B cell (primary cell): ENCODE measurements around the gene CD300LD. TPM values are rescaled to one million over a fixed set of nuclear protein-coding genes. Genes with fewer than 3 reads are reported as not detected.

Experiments used
- ATAC-seq: fragments of 200-7000 bp; cut with Tn5 transposase; one replicate; pipeline ENCODE4 v1.10.0; 2021; ENCODE audit warnings: low read depth, mild to moderate bottlenecking, moderate number of reproducible peaks, moderate library complexity
- CTCF ChIA-PET: fragments of 350-600 bp; sonication (Branson Sonifier 250); formaldehyde crosslinking; loops from one replicate; lab custom pipeline; 2021; ENCODE audit warnings: antibody characterized with exemption, inconsistent platforms; lab: Charles Lee
- POLR2A ChIA-PET: fragments of 350-600 bp; sonication (Branson Sonifier 250); formaldehyde crosslinking; loops from one replicate; lab custom pipeline; 2021; ENCODE audit warnings: antibody characterized with exemption; lab: Charles Lee
- DNase-seq: peaks from one replicate; pipeline ENCODE4 v3.0.0; 2013
- H2AFZ ChIP-seq: 2 replicates; pipeline ENCODE4 v1.6.1; 2012; ENCODE audit warnings: mild to moderate bottlenecking, low read depth, low read length; ENCODE audit not compliant: insufficient read depth, poor library complexity, severe bottlenecking
- H3K27ac ChIP-seq, 2 donors: 1 replicate in 1 of 2; 2 replicates in 1 of 2; pipeline ENCODE4 v1.5.1; 2012 to 2013; ENCODE audit warnings: low read length in 2 of 2, mild to moderate bottlenecking in 2 of 2, moderate library complexity in 1 of 2
- H3K27me3 ChIP-seq, 4 experiments: fragments of 200-600 bp in 1 of 4; sonication (generic) in 1 of 4; replicated peaks in 1 of 4; 1 replicate in 2 of 4; 2 replicates in 2 of 4; pipeline versions ENCODE4 v1.6.1 to v1.7.0; 2013 to 2016; ENCODE audit warnings: low read length in 3 of 4, mild to moderate bottlenecking in 2 of 4, mixed read lengths in 1 of 4, moderate library complexity in 1 of 4; ENCODE audit not compliant: insufficient read depth in 4 of 4, control insufficient read depth in 3 of 4; ENCODE audit errors: control extremely low read depth in 1 of 4
- H3K36me3 ChIP-seq, 2 experiments: replicated peaks in 1 of 2; 1 replicate in 1 of 2; 2 replicates in 1 of 2; pipeline versions ENCODE4 v1.6.1 to v1.7.1; 2013; ENCODE audit warnings: low read length in 1 of 2; ENCODE audit not compliant: insufficient read depth in 2 of 2, control insufficient read depth in 1 of 2; ENCODE audit errors: control extremely low read depth in 1 of 2, extremely low read depth in 1 of 2
- H3K4me1 ChIP-seq, 2 donors: fragments of 200-600 bp in 1 of 2; sonication (generic) in 1 of 2; 1 replicate in 1 of 2; 2 replicates in 1 of 2; pipeline versions ENCODE4 v1.5.1 to v1.6.1; 2013 to 2017; ENCODE audit warnings: low read length in 2 of 2; ENCODE audit not compliant: control insufficient read depth in 2 of 2, insufficient read depth in 2 of 2
- H3K4me2 ChIP-seq: replicated peaks from 2 replicates; pipeline ENCODE3; 2012; ENCODE audit warnings: mild to moderate bottlenecking, low read depth, low read length; ENCODE audit not compliant: poor library complexity, severe bottlenecking
- H3K4me3 ChIP-seq, 5 experiments: fragments of 200-600 bp in 1 of 5; sonication (generic) in 1 of 5; 1 replicate in 3 of 5; 2 replicates in 2 of 5; pipeline versions ENCODE4 v1.5.1 to v1.7.0; 2011 to 2016; ENCODE audit warnings: low read length in 4 of 5, mild to moderate bottlenecking in 4 of 5, low read depth in 2 of 5, control low read depth in 1 of 5, moderate library complexity in 1 of 5; ENCODE audit not compliant: insufficient read depth in 1 of 5; ENCODE audit errors: control extremely low read depth in 1 of 5, extremely low read depth in 1 of 5
- H3K79me2 ChIP-seq: fragments of 200-600 bp; sonication (generic); one replicate; pipeline ENCODE4 v1.6.0; 2016; ENCODE audit warnings: low read length; ENCODE audit not compliant: control insufficient read depth, insufficient read depth
- H3K9ac ChIP-seq: fragments of 200-600 bp; sonication (generic); 2 replicates; pipeline ENCODE4 v1.6.1; 2017; ENCODE audit warnings: mild to moderate bottlenecking, low read length, moderate library complexity
- H3K9me3 ChIP-seq, 3 donors: one replicate each; pipeline versions ENCODE4 v1.6.1 to v1.7.1; 2013; ENCODE audit warnings: low read length in 2 of 3; ENCODE audit not compliant: control insufficient read depth in 2 of 3, insufficient read depth in 1 of 3; ENCODE audit errors: control extremely low read depth in 1 of 3
- H4K20me1 ChIP-seq: 2 replicates; pipeline ENCODE4 v1.6.0; 2012; ENCODE audit warnings: mild to moderate bottlenecking, low read length; ENCODE audit not compliant: insufficient read depth, control insufficient read depth, poor library complexity, severe bottlenecking
- H3K27ac Mint-ChIP-seq: one replicate; pipeline ENCODE4 v1.8.0; 2021; ENCODE audit warnings: mixed read lengths
- H3K27me3 Mint-ChIP-seq: one replicate; pipeline ENCODE4 v1.8.0; 2021; ENCODE audit warnings: mixed read lengths
- H3K4me1 Mint-ChIP-seq: one replicate; pipeline ENCODE4 v1.8.0; 2021; ENCODE audit warnings: mixed read lengths
- H3K4me3 Mint-ChIP-seq: one replicate; pipeline ENCODE4 v1.8.0; 2021; ENCODE audit warnings: mixed read lengths
- H3K9me3 Mint-ChIP-seq: one replicate; pipeline ENCODE4 v1.8.0; 2022; ENCODE audit warnings: mixed read lengths; ENCODE audit not compliant: insufficient read depth
- CTCF ChIP-seq: fragments of 200-600 bp; IDR thresholded peaks from one replicate; pipeline ENCODE4 v1.8.0; 2022; ENCODE audit warnings: antibody characterized with exemption, mild to moderate bottlenecking
- EZH2 ChIP-seq: IDR thresholded peaks from 2 replicates; pipeline ENCODE4 v1.6.1; 2012; ENCODE audit warnings: borderline replicate concordance, low read depth, mild to moderate bottlenecking, moderate library complexity, low read length; ENCODE audit not compliant: insufficient read depth, poor library complexity, severe bottlenecking
- WGBS: methylation state at CpG from one replicate; pipeline ENCODE4 v1.1.5; 2013; ENCODE audit warnings: missing lambda C conversion rate; ENCODE audit not compliant: insufficient coverage; 5-methylcytosine and 5-hydroxymethylcytosine counted together
- intact Hi-C: fragments of 100-400 bp; cut with micrococcal nuclease; formaldehyde crosslinking; loops from one replicate; pipeline ENCODE4 v1.10.0; 2022
- polyA plus RNA-seq: library from polyadenylated mRNA; depleted of rRNA; stranded (reverse); fragments of >200 nt; gene quantifications from 2 replicates; pipeline ENCODE4 v1.2.3, GENCODE V29; 2012
- total RNA-seq, 2 donors: library from RNA; stranded (reverse); fragments of 120-200 nt in 1 of 2; gene quantifications; 1 replicate in 1 of 2; 2 replicates in 1 of 2; pipeline versions ENCODE4 v1.2.3 to v1.2.4, GENCODE V29; 2013 to 2022

Gene CD300LD
- total and polyA plus RNA-seq, 2 donors (not counting 1 experiment from before 2014, with no cell fraction given): not detected

- H3K4me1 ChIP-seq: no peaks in the 10 kb centered on the region
- WGBS: 100% methylated on average over 2 of the region's 2 CpGs
- H3K9me3 ChIP-seq: peaks cover 0 to 4% (median 0%) of the 10 kb centered on the region in 3 donors
- no peak overlapping the region for H3K27ac Mint-ChIP-seq
- TF ChIP-seq EZH2 (no peak), CTCF (no peak)
- H3K4me3 Mint-ChIP-seq: no peak overlapping the region
- H3K27ac ChIP-seq: no peak overlapping the region
- no peaks in the 10 kb centered on the region for H3K9me3 Mint-ChIP-seq
- POLR2A ChIA-PET: interaction anchor here (0.6 kb wide), 1 partner anchor 1976 kb away, joined by 4 read pairs; no protein-coding TSS in a partner anchor
- DNase-seq (no peak), ATAC-seq (no peak)
- H3K4me2 ChIP-seq: no peak overlapping the region
- H3K27me3 Mint-ChIP-seq: peaks cover 61% of the 10 kb centered on the region
- CTCF ChIA-PET: no interaction called here
- no peak overlapping the region for H3K4me3 ChIP-seq
- no peak overlapping the region for H3K9ac ChIP-seq
- H3K27me3 ChIP-seq: peaks cover 0 to 41% (median 13%) of the 10 kb centered on the region in 4 experiments
- H3K4me1 Mint-ChIP-seq: no peaks in the 10 kb centered on the region
- intact Hi-C loops: no loop called here
- no peaks in the 10 kb centered on the region for H4K20me1 ChIP-seq
- no peak overlapping the region for H2AFZ ChIP-seq
- H3K36me3 ChIP-seq: no peaks in the 10 kb centered on the region
- H3K79me2 ChIP-seq: no peaks in the 10 kb centered on the region
These were observed 27.1 kb upstream of the CD300LD start for GRCh38 chr17:74619077-74619673.

GRCh38 chr17:74618451-74618850 lies 26.4 kb upstream of the CD300LD start:
- ChIA-PET POLR2A (no interaction called here), CTCF (interaction anchor here (2.2 kb wide), 1 partner anchor 15 kb away, joined by 6 read pairs; no protein-coding TSS in a partner anchor)
- H4K20me1 ChIP-seq: no peaks in the 10 kb centered on the region
- H3K4me1 ChIP-seq: peaks cover 2 to 4% of the 10 kb centered on the region in 2 donors
- H3K4me3 ChIP-seq: no peak overlapping the region
- ATAC-seq: no peak
- peaks cover 0 to 6% (median 0%) of the 10 kb centered on the region in 3 donors for H3K9me3 ChIP-seq
- intact Hi-C loops: no loop called here
- Mint-ChIP-seq H3K27me3 (peaks cover 59% of the 10 kb centered on the region), H3K4me1 (peaks cover 2% of the 10 kb centered on the region), H3K27ac (no peak overlapping the region), H3K4me3 (no peak overlapping the region), H3K9me3 (no peaks in the 10 kb centered on the region)
- no peak overlapping the region for H2AFZ ChIP-seq
- H3K9ac ChIP-seq: no peak overlapping the region
- DNase-seq: no peak
- H3K4me2 ChIP-seq: no peak overlapping the region
- H3K36me3 ChIP-seq: no peaks in the 10 kb centered on the region
- no peaks in the 10 kb centered on the region for H3K79me2 ChIP-seq
- 44% methylated on average over 3 of the region's 3 CpGs for whole genome bisulfite sequencing
- H3K27me3 ChIP-seq: peaks cover 0 to 48% (median 14%) of the 10 kb centered on the region in 4 experiments
- TF ChIP-seq EZH2: no peak
- TF ChIP-seq CTCF: no peak
- no peak overlapping the region for H3K27ac ChIP-seq
